SU-DHL-6 (cell line): ENCODE data around the gene DGUOK.
"Not testable (repeated sequence)": the region's sequence is repeated elsewhere in the genome, so short reads cannot be mapped to it uniquely, and the experiment has no call there.

Experiments
- H2AFZ ChIP-seq: fragments of 200-600 bp; sonication (generic); 2 replicates; pipeline ENCODE4 v1.6.1; 2014; ENCODE audit warnings: low read depth, mild to moderate bottlenecking, moderate library complexity, mixed read lengths, antibody characterized with exemption, low read length; ENCODE audit not compliant: severe bottlenecking
- H3F3A ChIP-seq: fragments of 200-600 bp; shearing (Covaris generic); 2 replicates; pipeline ENCODE4 v1.6.0; 2016; ENCODE audit warnings: antibody characterized with exemption, mild to moderate bottlenecking; ENCODE audit not compliant: insufficient read depth
- H3K27ac ChIP-seq: fragments of 200-600 bp; sonication (generic); 2 replicates; pipeline ENCODE4 v1.5.1; 2016; ENCODE audit warnings: low read depth, mild to moderate bottlenecking, low read length, moderate library complexity, mixed read lengths
- H3K27me3 ChIP-seq: fragments of 200-600 bp; sonication (generic), shearing (Covaris generic); 2 replicates; pipeline ENCODE4 v1.6.0; 2014; ENCODE audit warnings: mild to moderate bottlenecking, low read length
- H3K36me3 ChIP-seq: fragments of 200-600 bp; sonication (generic); 2 replicates; pipeline ENCODE4 v1.6.1; 2014; ENCODE audit warnings: mild to moderate bottlenecking, low read length, mixed read lengths
- H3K4me2 ChIP-seq: fragments of 300-600, 200-600 bp; shearing (Covaris generic), sonication (generic); 2 replicates; pipeline ENCODE4 v1.6.0; 2014; ENCODE audit warnings: low read length, low read depth, mild to moderate bottlenecking; ENCODE audit not compliant: poor library complexity, severe bottlenecking
- H3K4me3 ChIP-seq: fragments of 200-600 bp; sonication (generic); 2 replicates; pipeline ENCODE4 v1.5.1; 2014; ENCODE audit warnings: antibody characterized with exemption, low read length, mild to moderate bottlenecking, mixed read lengths; ENCODE audit not compliant: insufficient read depth, poor library complexity, severe bottlenecking
- H3K79me2 ChIP-seq: fragments of 200-600 bp; sonication (generic); 2 replicates; pipeline ENCODE4 v1.6.1; 2014; ENCODE audit warnings: mild to moderate bottlenecking, low read length, moderate library complexity; ENCODE audit not compliant: insufficient read depth
- H3K9ac ChIP-seq: fragments of 200-600 bp; sonication (generic); 2 replicates; pipeline ENCODE4 v1.7.0; 2014; ENCODE audit warnings: mild to moderate bottlenecking, low read length
- H3K9me2 ChIP-seq: fragments of 200-600 bp; sonication (generic); replicated peaks from 2 replicates; pipeline ENCODE4 v1.6.1; 2014; ENCODE audit warnings: low read length; ENCODE audit not compliant: insufficient read depth
- H3K9me3 ChIP-seq: fragments of 200-600 bp; sonication (generic); 2 replicates; pipeline ENCODE4 v1.6.1; 2014; ENCODE audit warnings: low read length, mixed read lengths; ENCODE audit not compliant: insufficient read depth
- H4K20me1 ChIP-seq: fragments of 200-600 bp; sonication (generic); 2 replicates; pipeline ENCODE4 v1.6.1; 2014; ENCODE audit warnings: low read depth, mild to moderate bottlenecking, antibody characterized with exemption, low read length, moderate library complexity, mixed read lengths
- EZH2phosphoT487 ChIP-seq: fragments of 200-600 bp; sonication (generic), shearing (Covaris generic); conservative IDR thresholded peaks from 2 replicates; pipeline ENCODE4 v1.6.1; 2018; ENCODE audit warnings: mild to moderate bottlenecking, antibody characterized with exemption, low read length, moderate library complexity, mixed read lengths
- TF ChIP-seq, protein P1 (sequence below): fragments of 200-600 bp; sonication (generic); IDR thresholded peaks from one replicate; pipeline ENCODE4 v1.5.1; 2017; ENCODE audit warnings: antibody characterized with exemption, mild to moderate bottlenecking, low read length, moderate library complexity; ENCODE audit not compliant: insufficient read depth, poor library complexity, severe bottlenecking

DGUOK gene

DNA sequence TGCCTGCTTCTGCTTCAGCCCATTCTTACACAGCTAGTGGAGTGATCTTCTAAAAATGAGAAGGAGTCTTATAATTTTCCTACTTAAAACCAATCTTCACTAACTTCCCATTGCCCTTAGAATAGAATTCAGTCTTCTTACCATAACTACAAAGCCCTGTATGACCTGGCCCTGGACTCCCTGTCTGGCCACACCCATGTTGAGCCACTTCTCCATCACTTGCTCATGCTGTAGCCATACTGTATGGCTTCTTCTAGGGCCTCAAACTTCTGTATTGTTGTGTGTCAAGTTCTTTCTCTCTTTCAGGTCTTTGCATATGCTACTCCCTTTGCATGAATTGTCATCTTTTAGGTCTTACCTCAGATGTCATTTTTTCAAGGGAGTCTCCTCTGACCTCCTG is 11.2 kb downstream of the DGUOK start:
- H3K9me2 ChIP-seq = no peaks in the 10 kb centered on the region
- no peaks in the 10 kb centered on the region for H3K9me3 ChIP-seq
- no peak overlapping the region for H2AFZ ChIP-seq
- TF ChIP-seq EZH2phosphoT487 = no peak
- TF ChIP-seq, protein P1, sequence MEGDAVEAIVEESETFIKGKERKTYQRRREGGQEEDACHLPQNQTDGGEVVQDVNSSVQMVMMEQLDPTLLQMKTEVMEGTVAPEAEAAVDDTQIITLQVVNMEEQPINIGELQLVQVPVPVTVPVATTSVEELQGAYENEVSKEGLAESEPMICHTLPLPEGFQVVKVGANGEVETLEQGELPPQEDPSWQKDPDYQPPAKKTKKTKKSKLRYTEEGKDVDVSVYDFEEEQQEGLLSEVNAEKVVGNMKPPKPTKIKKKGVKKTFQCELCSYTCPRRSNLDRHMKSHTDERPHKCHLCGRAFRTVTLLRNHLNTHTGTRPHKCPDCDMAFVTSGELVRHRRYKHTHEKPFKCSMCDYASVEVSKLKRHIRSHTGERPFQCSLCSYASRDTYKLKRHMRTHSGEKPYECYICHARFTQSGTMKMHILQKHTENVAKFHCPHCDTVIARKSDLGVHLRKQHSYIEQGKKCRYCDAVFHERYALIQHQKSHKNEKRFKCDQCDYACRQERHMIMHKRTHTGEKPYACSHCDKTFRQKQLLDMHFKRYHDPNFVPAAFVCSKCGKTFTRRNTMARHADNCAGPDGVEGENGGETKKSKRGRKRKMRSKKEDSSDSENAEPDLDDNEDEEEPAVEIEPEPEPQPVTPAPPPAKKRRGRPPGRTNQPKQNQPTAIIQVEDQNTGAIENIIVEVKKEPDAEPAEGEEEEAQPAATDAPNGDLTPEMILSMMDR = no peak
- H3K79me2 ChIP-seq = peaks cover 92% of the 10 kb centered on the region
- H3K36me3 ChIP-seq = peaks cover 11% of the 10 kb centered on the region
- no peak overlapping the region for H3K4me3 ChIP-seq
- H3K27me3 ChIP-seq = no peaks in the 10 kb centered on the region
- no peak overlapping the region for H3K9ac ChIP-seq
- H4K20me1 ChIP-seq = peaks cover 9% of the 10 kb centered on the region; the same call in 1 of the 2 replicates
- H3K27ac ChIP-seq = no peak overlapping the region
- no peaks in the 10 kb centered on the region for H3F3A ChIP-seq
- no peak overlapping the region for H3K4me2 ChIP-seq

DNA sequence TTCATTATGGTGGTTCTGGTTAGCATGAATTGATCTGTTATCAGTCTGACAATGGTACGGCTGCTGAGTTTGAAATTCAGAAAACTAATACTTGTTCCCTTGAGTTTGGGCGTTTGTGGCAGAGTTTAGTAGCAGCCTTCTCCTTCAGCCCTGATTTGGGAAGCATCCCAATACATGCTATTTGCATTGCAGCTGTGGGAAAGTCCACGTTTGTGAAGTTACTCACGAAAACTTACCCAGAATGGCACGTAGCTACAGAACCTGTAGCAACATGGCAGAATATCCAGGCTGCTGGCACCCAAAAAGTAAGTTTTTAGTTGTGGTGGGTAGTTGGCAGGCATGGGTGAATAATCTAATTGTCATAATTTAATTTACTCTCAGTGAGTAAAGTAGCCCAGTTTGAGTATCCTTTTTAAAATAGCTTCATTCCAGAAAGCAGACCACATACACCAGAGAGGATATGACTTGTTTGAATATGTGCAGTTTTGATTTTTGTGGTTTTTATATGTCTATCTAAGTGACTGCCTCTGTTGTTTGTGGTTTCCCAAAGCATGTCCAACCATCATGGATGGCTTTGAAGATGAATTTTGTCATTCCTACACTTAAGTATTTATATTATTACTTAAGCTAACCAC is 12.2 kb downstream of the DGUOK start:
- Histone ChIP-seq H3K36me3 (peaks cover 12% of the 10 kb centered on the region), H3K4me2 (no peak overlapping the region)

DNA sequence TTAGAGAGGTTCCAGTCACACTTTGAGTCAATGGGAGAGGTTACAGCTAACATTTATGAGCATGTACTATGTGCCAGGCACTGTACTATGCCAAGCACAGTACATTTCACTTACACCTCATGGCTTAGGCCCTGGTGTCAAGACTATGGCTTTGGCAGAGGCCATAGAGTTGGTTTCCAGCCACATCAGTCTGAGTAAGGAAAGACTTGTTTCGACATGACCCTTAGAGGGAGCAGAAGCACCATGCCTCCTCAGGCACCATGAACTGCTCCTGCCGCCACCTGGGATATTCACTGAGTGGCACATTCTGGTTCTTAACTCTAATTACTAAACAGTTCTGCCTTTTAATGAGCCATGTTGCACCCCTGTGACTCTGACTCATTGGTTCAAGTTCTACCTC is 12.7 kb downstream of the DGUOK start:
- no peak overlapping the region for H3K9ac ChIP-seq
- H4K20me1 ChIP-seq = peaks cover 9% of the 10 kb centered on the region; the same call in 1 of the 2 replicates
- H3K9me2 ChIP-seq = no peaks in the 10 kb centered on the region
- no peaks in the 10 kb centered on the region for H3K27me3 ChIP-seq
- H3K4me2 ChIP-seq = no peak overlapping the region
- no peak overlapping the region for H3K27ac ChIP-seq
- peaks cover 92% of the 10 kb centered on the region for H3K79me2 ChIP-seq
- no peak overlapping the region for H3K4me3 ChIP-seq
- H3K9me3 ChIP-seq = no peaks in the 10 kb centered on the region
- TF ChIP-seq, protein P1 = no peak
- TF ChIP-seq EZH2phosphoT487 = no peak
- peaks cover 12% of the 10 kb centered on the region for H3K36me3 ChIP-seq
- no peaks in the 10 kb centered on the region for H3F3A ChIP-seq
- H2AFZ ChIP-seq = no peak overlapping the region

More for the DNA sequence above, 12.2 kb downstream of the DGUOK start:
- Histone ChIP-seq H2AFZ (no peak overlapping the region), H3K9me2 (no peaks in the 10 kb centered on the region), H3K9ac (no peak overlapping the region), H3F3A (no peaks in the 10 kb centered on the region), H3K27ac (no peak overlapping the region), H4K20me1 (peaks cover 9% of the 10 kb centered on the region; the same call in 1 of the 2 replicates), H3K79me2 (peaks cover 92% of the 10 kb centered on the region), H3K9me3 (no peaks in the 10 kb centered on the region), H3K27me3 (no peaks in the 10 kb centered on the region), H3K4me3 (no peak overlapping the region)
- no peak for TF ChIP-seq EZH2phosphoT487
- TF ChIP-seq, protein P1 = no peak

GRCh38 chr2:73940066-73940465 is 13.4 kb downstream of the DGUOK start:
- H3K4me3 ChIP-seq, H3K9ac ChIP-seq, H3K9me2 ChIP-seq, H3F3A ChIP-seq, H3K4me2 ChIP-seq, H3K27me3 ChIP-seq, H3K27ac ChIP-seq, H3K9me3 ChIP-seq, H2AFZ ChIP-seq: not testable (repeated sequence)
- Histone ChIP-seq H3K36me3 (peaks cover 13% of the 10 kb centered on the region), H3K79me2 (peaks cover 96% of the 10 kb centered on the region), H4K20me1 (peaks cover 11% of the 10 kb centered on the region; the same call in 1 of the 2 replicates)
